SK-N-MC (cell line): ENCODE measurements around the gene PRDM5.

Experiments used
- EZH2 ChIP-seq: fragments of 200-600 bp; sonication (generic); IDR thresholded peaks from one replicate; pipeline ENCODE4 v1.6.1; 2017; ENCODE audit warnings: antibody characterized with exemption
- POLR2AphosphoS5 ChIP-seq: IDR thresholded peaks from 2 replicates; pipeline ENCODE4 v1.6.1; 2012; ENCODE audit warnings: mild to moderate bottlenecking, low read depth, low read length, borderline replicate concordance

DNA sequence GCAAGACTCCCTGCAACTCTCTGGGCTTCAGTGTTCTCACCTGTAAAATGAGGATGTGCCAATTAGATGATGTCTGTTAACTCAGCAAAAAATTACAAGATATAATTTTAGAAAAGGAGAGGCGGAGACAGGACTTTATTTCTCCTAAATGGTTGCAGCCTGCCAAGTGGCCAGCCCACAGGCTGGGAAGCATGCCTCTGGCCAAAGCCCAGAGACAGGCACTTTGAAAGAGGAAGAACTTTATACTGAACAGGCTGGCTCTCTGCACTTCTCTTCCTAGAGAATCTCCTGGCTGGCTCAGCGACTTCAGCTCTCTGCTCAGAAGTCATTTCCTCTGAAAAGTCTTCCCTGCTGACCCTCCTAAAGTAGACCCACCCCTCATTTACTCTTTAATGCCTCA, 3.7 kb downstream of the PRDM5 start:
- TF ChIP-seq EZH2, result no peak
- no peak for TF ChIP-seq POLR2AphosphoS5
